Measurements from ENCODE around the gene DGLUCY.
A peak's percentile ranks its signal among the peaks of the same experiment; 100 is the strongest.
"Not testable (repeated sequence)": the region's sequence is repeated elsewhere in the genome, so short reads cannot be mapped to it uniquely, and the experiment has no call there.

The DGLUCY gene

GRCh38 chr14:91264151-91265150, 150.6 kb downstream of the DGLUCY start:
- DNase-seq, result no peak

DNA sequence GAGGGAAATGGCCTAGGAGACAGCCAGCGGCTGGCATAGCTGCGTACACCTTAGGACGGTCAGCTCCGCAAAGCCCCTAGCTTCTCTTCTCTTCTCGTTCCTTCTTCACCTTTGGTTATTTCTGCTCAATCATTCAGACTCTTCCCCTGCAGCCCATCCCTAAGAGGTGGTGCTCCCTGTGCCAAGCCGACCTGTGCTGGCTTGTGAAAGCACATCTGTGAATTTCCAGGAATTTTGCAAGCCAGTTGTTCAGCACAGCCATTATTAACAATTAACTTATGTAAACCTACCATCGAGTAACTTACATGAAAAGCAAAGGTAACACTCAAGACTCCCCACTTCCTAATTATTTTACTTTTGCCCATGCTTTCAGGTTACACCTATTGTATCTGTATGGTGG, 151.5 kb downstream of the DGLUCY start:
- DNase-seq, result no peak

DNA sequence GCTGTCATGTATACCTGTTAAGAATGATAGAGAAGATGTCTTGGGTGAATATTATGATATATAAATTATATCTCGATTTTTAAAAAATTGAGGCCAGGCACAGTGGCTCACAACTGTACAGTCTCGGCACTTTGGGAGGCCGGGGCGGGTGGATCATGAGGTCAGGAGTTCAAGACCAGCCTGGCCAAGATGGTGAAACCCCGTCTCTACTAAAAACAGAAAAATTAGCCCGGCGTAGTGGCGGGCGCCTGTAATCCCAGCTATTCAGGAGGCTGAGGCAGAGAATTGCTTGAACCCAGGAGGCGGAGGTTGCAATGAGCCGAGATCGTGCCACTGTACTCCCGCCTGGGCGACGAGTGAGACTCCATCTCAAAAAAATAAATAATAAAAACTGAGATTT, 152.4 kb downstream of the DGLUCY start:
- not testable (repeated sequence) for DNase-seq

DNA sequence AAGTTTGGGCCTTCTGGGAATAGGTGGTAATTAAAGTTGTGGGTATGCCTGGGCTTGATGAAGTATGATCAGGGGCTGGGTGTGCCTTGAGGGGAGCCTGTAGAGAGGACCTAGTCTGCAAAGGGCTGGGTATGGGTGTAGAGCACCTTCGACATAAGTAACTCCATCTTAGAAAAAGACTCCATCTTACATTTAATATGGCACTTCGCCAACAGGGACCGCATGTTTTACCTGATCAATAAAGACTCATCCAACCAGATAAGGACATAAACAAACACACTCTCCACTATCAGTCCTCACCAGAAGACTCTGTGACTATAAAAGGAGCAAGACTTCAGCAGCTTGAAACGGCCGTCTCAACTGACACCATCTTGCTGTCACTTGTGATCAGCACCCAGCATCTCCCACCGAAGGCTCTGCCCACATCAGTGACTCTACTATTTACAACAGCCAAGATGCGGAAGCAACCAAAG, 154.1 kb downstream of the DGLUCY start:
- peak; percentile 69 for DNase-seq

DNA sequence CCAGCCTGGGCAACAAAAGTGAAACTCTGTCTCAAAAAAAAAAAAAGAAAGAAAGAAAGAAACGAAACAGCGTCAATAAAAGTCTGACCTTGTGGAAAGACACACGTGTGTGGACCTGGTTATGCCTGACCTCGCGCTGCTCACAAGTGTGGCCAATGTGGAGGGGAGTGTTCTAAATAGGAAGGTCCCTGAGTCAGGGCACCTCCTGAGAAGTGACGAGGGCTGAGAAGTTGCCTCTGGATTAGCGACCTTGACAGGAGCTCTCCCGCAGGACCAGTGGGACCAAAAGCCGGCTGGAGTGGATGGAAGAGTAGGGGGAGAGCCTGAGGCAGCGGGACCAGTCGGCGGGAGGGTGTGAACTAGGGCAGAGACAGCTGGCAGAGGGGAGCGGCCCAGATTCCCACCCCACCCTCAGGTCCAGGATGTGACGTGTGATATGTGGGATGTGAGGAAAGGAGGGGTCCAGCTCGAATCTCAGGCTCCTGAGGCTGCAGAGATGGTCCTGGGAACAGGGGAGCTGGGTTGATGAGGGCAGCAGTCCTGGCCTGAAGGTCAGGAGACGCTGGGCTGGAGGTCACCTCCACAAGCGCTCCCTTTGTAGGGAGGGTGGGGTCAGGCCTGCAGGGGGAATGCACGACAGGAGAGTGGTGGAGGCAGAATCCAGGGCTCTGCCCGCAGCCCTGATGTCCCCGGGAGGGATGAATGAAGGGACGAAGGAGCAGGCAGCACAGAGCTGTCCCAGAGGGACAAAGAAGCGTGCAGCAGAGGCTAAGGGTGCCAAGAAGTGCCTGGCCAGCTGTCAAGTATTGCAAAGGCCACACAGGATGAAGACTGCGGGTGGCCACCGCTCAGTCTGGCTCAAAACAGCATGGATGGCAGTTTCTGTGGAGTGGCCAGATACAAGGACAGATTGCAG, 155.5 kb downstream of the DGLUCY start:
- DNase-seq, result no peak

DNA sequence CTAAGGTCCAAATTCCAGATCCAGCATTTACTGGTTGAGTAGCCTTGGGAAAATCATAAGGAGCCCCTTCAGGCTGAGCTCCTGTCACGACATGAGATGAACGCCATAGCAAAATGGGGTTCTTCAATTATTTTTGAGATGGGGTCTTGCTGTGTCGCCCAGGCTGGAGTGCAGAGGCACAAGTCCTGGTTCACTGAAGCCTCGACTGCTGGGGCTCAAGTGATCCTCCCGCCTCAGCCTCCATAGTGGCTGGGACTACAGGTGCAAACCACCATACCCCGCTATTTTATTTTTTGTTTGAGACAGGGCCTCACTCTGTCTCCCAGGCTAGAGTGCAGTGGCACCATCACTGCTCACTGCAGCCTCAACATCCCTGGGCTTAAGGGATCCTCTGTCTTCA, 156.3 kb downstream of the DGLUCY start:
- DNase-seq, result no peak

DNA sequence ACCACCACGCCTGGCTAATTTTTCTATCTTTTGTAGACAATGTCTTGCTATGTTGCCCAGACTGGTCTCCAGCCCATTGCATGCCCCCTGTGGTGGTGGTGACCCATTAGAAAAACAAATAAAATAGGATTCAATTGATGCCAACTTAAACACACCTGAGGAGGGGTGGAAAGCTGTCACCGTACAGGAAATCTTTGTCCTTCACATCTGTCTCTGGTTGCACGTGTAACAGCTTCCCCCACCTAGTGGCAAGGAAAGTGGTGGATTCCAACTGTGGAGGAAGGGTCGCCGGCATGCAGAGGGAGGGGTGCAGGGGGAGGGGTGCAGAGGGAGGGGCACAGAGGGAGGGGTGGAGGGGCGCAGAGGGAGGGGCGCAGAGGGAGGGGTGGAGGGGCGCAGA, 156.7 kb downstream of the DGLUCY start:
- no peak for DNase-seq

DNA sequence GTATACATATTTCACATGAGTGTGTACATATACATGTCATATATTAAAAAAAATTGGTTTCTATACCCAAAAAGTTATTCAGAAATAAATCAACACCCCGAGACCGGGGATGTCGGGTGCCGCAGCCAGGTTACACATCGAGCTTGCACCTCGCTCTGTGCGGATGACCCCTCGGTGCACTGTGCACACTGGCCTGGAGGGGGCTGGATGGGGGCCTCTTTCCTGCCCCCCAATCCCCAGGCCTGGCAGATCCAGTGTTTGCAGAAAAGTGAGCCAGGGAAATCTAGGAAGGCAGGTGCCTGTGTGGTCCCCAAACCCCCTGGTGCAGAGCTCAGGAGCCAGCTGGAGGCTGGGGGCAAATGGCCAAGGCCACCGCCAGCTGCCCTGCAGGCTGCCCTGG, 157.8 kb downstream of the DGLUCY start:
- DNase-seq, result no peak

DNA sequence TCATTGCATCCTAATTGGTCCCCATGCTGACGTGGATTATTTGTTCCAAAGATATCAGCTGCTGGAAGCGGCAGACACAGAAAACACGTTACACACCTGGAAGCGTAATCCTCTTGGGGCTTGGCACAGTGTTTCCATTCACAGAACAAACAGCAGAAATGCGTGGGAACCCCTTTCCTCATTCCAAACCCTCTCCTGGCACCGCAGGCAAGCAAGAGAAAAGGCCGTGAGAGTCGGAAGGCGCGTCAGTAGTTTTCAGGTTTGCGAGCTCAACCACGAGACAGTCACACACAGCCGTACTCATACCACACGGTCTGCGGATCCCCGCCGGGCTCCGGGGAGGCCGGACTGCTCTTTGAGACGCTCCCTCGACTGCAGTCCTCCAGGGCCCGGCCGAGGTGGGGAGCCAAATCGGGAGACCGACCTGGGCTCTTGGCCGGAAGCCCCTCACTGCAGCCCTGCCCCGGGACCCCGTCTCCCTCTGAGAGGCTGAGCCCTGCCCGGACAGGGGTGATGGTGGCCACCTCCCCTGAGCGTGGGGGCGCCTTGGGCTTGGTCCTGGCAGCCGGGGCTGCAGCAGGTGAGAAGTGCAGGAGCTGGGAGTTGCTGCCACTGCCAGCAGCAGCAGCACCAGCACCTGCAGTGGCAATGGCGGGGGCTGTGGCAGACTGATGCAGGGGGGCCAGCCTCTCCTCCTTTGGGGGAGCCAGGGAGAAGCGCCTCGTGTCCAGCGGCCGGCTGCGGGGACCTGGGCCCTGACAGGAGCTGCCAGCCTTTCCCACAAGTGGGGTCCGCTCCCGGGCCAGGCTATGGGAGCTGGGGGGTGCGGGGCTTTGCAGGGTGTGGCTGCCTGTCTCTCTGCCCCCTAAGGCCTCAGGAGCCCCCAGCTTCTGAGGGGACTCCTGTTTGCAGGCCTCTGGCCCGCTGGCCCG, 158.7 kb downstream of the DGLUCY start:
- no peak for DNase-seq

DNA sequence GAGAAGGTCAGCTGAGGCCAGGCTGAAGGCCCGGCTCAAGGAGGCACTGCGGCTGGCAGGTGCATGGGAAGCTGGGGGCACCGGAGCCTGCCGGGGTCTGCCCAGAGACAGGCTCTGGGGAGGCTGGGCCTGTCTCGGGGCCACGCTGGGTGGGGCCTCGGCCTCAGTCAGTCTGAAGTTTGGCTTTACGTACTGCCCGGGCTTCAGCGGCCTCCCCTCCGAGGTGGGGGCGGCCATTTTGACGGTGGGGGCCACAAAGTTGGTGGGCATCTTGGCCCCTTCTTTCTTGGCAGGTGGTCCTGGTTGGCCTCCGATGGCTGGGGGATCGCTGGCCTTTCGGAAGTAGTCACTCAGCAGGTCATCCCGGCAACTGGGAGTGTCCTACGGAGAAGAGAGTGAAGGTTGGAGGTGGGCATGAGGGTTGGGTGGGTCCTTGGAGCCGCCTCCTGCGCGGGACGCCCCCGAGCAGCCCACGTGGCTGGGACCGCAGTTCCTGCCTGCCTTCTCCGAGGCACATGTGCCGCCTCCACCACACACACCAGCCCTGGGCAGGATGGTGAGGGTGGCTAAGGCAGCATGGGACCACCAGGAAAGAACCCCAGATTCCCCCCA, 159.5 kb downstream of the DGLUCY start:
- DNase-seq, result no peak

DNA sequence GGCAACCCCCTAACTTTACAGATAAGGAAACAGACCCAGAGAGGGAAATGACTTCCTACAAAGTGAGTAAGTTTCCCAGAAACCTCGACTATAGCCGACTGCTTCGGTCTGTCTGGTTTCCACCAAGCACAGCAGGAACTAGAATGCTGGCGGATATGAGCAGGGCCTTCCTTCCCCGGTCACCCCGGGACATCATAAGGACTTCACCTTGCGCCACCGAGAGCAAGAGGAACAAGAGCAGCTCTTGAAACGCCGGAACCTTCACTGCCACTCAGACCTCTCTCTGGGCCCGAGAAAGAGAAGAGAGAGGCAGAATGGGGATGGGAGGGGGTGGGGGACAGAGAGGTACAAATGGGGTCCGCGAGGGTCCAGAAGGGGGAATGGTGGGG, 160.0 kb downstream of the DGLUCY start:
- DNase-seq, result no peak

GRCh38 chr14:91274796-91275195, 160.9 kb downstream of the DGLUCY start:
- DNase-seq, result no peak
